RWPE1 (cell line): ENCODE data around the gene SLC13A5.
A peak's percentile ranks its signal among the peaks of the same experiment; 100 is the strongest.

Source experiments
- CTCF ChIA-PET: fragments of 350-600 bp; sonication (Branson Sonifier 250); formaldehyde crosslinking; extraction: SDS; loops from one replicate; lab custom pipeline; 2021; lab: Yijun Ruan, JAX
- POLR2A ChIA-PET: fragments of 400-600 bp; formaldehyde crosslinking; extraction: SDS; loops from one replicate; lab custom pipeline; 2020; ENCODE audit warnings: antibody characterized with exemption; ENCODE audit not compliant: low non-redundant PET; lab: Yijun Ruan, JAX
- DNase-seq: peaks from one replicate; pipeline ENCODE4 v3.0.0; 2012; ENCODE audit warnings: low spot score
- H3K27ac ChIP-seq: fragments of 450-650 bp; 2 replicates; pipeline ENCODE4 v1.5.1; 2017
- TF ChIP-seq, protein P1 (sequence below): fragments of 450-650 bp; conservative IDR thresholded peaks from 2 replicates; pipeline ENCODE4 v1.5.1; 2017; ENCODE audit warnings: low read depth, mild to moderate bottlenecking

Gene SLC13A5

GRCh38 chr17:6724009-6724408 is 10.8 kb upstream of the SLC13A5 start:
- POLR2A ChIA-PET = no interaction called here
- TF ChIP-seq, protein P1, sequence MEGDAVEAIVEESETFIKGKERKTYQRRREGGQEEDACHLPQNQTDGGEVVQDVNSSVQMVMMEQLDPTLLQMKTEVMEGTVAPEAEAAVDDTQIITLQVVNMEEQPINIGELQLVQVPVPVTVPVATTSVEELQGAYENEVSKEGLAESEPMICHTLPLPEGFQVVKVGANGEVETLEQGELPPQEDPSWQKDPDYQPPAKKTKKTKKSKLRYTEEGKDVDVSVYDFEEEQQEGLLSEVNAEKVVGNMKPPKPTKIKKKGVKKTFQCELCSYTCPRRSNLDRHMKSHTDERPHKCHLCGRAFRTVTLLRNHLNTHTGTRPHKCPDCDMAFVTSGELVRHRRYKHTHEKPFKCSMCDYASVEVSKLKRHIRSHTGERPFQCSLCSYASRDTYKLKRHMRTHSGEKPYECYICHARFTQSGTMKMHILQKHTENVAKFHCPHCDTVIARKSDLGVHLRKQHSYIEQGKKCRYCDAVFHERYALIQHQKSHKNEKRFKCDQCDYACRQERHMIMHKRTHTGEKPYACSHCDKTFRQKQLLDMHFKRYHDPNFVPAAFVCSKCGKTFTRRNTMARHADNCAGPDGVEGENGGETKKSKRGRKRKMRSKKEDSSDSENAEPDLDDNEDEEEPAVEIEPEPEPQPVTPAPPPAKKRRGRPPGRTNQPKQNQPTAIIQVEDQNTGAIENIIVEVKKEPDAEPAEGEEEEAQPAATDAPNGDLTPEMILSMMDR = no peak
- DNase-seq = no peak
- CTCF ChIA-PET = interaction anchor here (0.6 kb wide), 1 partner anchor 36 kb away, joined by 3 read pairs; no protein-coding TSS in a partner anchor
- H3K27ac ChIP-seq = no peak overlapping the region

DNA sequence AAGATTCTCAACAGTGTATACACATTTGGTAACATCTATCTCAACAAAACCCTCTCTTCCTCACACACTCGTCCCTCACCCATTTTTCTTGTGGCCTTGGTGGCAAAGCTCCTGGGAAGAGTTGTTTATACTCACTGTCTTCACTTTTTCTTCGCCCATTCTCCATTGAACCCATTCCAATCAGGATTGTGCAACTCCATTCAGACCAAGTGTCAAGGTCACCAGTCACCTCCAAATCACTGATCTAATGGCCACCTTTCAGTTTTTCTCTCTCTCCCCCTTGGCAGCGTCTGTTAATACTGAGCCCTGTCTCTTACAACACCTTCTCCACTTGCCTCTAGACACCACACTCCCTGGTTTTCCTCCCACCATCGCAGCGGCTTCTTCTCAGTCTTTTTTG is 8.6 kb upstream of the SLC13A5 start:
- DNase-seq = no peak
- TF ChIP-seq, protein P1 = no peak
- ChIA-PET POLR2A (no interaction called here), CTCF (no interaction called here)
- no peak overlapping the region for H3K27ac ChIP-seq

- CTCF ChIA-PET = interaction anchor here (0.6 kb wide), 1 partner anchor 20 kb away, joined by 4 read pairs; no protein-coding TSS in a partner anchor
- TF ChIP-seq, protein P1 = no peak
- no peak overlapping the region for H3K27ac ChIP-seq
- POLR2A ChIA-PET = no interaction called here
- no peak for DNase-seq
Measured at GRCh38 chr17:6716736-6717135, 3.6 kb upstream of the SLC13A5 start.

- DNase-seq = no peak
- ChIA-PET POLR2A (no interaction called here), CTCF (interaction anchor here (0.6 to 0.7 kb wide), 2 partner anchors 34 to 307 kb away, joined by 4 read pairs; no protein-coding TSS in a partner anchor)
- TF ChIP-seq, protein P1 = no peak
- H3K27ac ChIP-seq = no peak overlapping the region
Measured at GRCh38 chr17:6714315-6714874, 1.2 kb upstream of the SLC13A5 start.

DNA sequence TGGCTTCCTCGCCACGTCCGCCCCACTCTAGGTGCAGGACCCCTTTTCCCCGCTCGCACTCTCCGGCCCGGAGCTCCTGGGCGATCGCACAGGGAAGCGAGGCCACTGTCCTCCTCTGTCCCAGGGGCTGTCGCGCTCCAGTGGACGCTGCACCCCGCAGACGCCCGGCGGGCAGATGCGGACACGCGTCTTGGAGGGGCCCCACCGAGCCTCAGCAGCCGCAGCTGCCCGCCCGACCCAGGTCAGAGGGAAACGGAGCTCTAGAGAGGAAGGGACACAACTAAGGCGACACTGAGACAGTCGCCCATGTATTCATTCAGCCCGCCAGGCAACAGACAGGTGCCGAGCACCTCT is 726 bp upstream of the SLC13A5 start:
- POLR2A ChIA-PET = no interaction called here
- CTCF ChIA-PET = interaction anchor here (0.6 to 0.7 kb wide), 2 partner anchors 34 to 308 kb away, joined by 4 read pairs; no protein-coding TSS in a partner anchor
- no peak overlapping the region for H3K27ac ChIP-seq
- no peak for DNase-seq
- TF ChIP-seq, protein P1 = no peak

GRCh38 chr17:6712854-6713129 is 377 bp downstream of the SLC13A5 start:
- POLR2A ChIA-PET = no interaction called here
- DNase-seq = no peak
- TF ChIP-seq, protein P1 = no peak
- CTCF ChIA-PET = interaction anchor here (0.6 to 0.7 kb wide), 3 partner anchors 19 to 1186 kb away, joined by 4 read pairs; no protein-coding TSS in a partner anchor
- H3K27ac ChIP-seq = peak overlapping the region; percentile 62
